ENCODE measurements around the gene PALMD. TPM values are rescaled to one million over a fixed set of nuclear protein-coding genes. Genes with fewer than 3 reads are reported as not detected.

PALMD gene
- total RNA-seq, 1 donor from 2014 or later: 34.4 TPM

GRCh38 chr1:99737016-99737415, 91.1 kb downstream of the PALMD start:
- Histone ChIP-seq H3K27me3 (no peaks in the 10 kb centered on the region), H3K9me3 (no peaks in the 10 kb centered on the region), H3K36me3 (peaks cover 4 to 13% of the 10 kb centered on the region in 2 donors), H3K4me1 (no peaks in the 10 kb centered on the region), H3K4me3 (no peak overlapping the region), H3K27ac (no peak overlapping the region)
- no peak for DNase-seq (ENCODE audit: low spot score in 2 of 2)
- peak in 2 of 3 experiments; percentile 8 to 46 for TF ChIP-seq CTCF (IDR thresholded peaks at IDR 0.05)
- intact Hi-C loops (cut with DNase I): no loop called here

- no peak for TF ChIP-seq CTCF (IDR thresholded peaks at IDR 0.05)
- Histone ChIP-seq H3K27ac (no peak overlapping the region), H3K36me3 (peaks cover 5 to 15% of the 10 kb centered on the region in 2 donors)
Measured at GRCh38 chr1:99738858-99739465, 93.0 kb downstream of the PALMD start.

GRCh38 chr1:99740141-99740540, 94.2 kb downstream of the PALMD start:
- TF ChIP-seq CTCF (IDR thresholded peaks at IDR 0.05): no peak
- Histone ChIP-seq H3K4me3 (no peak overlapping the region), H3K27ac (no peak overlapping the region), H3K9me3 (no peaks in the 10 kb centered on the region), H3K27me3 (no peaks in the 10 kb centered on the region), H3K4me1 (no peaks in the 10 kb centered on the region), H3K36me3 (peaks cover 5 to 18% of the 10 kb centered on the region in 2 donors)
- no peak for DNase-seq (ENCODE audit: low spot score in 2 of 2)
- intact Hi-C loops (cut with DNase I): no loop called here

More at GRCh38 chr1:99738858-99739465, 93.0 kb downstream of the PALMD start:
- H3K4me1 ChIP-seq: no peaks in the 10 kb centered on the region
- no peak overlapping the region for H3K4me3 ChIP-seq
- no peak for DNase-seq (ENCODE audit: low spot score in 2 of 2)
- no peaks in the 10 kb centered on the region for H3K27me3 ChIP-seq
- intact Hi-C loops (cut with DNase I): no loop called here
- no peaks in the 10 kb centered on the region for H3K9me3 ChIP-seq

Other genes with a start within 250 kb of the PALMD start
- gene FRRS1, start 120.5 kb downstream of the PALMD start, total RNA-seq: 0.32 TPM
- 9.9 TPM for gene AGL, start 204.2 kb downstream of the PALMD start, total RNA-seq